ENCODE data around the gene RNF2. TPM values are rescaled to one million over a fixed set of nuclear protein-coding genes. Genes with fewer than 3 reads are reported as not detected.

The RNF2 gene
- total RNA-seq, 1 donor from 2014 or later, result 17.0 TPM

- no peak for DNase-seq
- Histone ChIP-seq H3K27me3 (ENCODE audit: low read depth) (no peaks in the 10 kb centered on the region), H3K36me3 (no peaks in the 10 kb centered on the region), H3K27ac (no peak overlapping the region), H3K4me3 (no peak overlapping the region), H3K9me3 (no peaks in the 10 kb centered on the region), H3K4me1 (peaks cover 31% of the 10 kb centered on the region)
- no peak for ATAC-seq
- intact Hi-C loops (cut with DNase I), result no loop called here
- TF ChIP-seq CTCF (IDR thresholded peaks at IDR 0.05), result no peak
Observed at GRCh38 chr1:185049670-185050069, 4.3 kb downstream of the RNF2 start.

DNA sequence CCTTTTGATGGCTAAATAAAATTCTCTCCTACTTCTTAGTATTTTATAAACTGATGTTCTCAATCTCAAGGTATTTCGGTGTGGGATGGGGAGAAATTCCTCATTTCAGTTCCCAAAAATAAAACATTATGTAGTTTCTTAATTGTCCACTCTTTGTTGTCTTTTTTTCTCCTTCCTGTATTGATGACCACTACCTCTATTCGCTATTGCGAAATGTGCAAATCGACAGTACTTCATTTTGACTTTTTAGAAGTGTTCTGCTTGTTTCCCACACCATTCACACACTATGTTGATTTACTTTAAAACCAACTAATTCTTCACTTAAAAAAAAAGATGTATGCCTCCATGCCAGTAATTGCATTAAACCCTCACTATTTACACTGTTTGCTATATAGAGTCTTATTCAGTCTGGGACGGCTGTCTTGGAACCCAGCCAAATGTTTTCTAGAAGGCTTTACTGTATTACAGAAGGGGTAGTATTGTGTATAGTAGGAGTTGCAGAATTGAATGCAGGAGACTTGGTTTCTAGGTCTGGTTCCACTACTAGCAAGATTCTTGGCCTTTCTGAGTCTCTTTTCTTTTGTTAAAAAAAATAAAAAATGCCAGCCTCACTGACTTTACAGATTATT is 5.6 kb downstream of the RNF2 start:
- H3K4me1 ChIP-seq, result peaks cover 31% of the 10 kb centered on the region
- DNase-seq (no peak), ATAC-seq (no peak)
- no peaks in the 10 kb centered on the region for H3K9me3 ChIP-seq
- no peak for TF ChIP-seq CTCF (IDR thresholded peaks at IDR 0.05)
- H3K27me3 ChIP-seq (ENCODE audit: low read depth), result no peaks in the 10 kb centered on the region
- H3K27ac ChIP-seq, result no peak overlapping the region
- no peak overlapping the region for H3K4me3 ChIP-seq
- intact Hi-C loops (cut with DNase I), result no loop called here
- H3K36me3 ChIP-seq, result no peaks in the 10 kb centered on the region

DNA sequence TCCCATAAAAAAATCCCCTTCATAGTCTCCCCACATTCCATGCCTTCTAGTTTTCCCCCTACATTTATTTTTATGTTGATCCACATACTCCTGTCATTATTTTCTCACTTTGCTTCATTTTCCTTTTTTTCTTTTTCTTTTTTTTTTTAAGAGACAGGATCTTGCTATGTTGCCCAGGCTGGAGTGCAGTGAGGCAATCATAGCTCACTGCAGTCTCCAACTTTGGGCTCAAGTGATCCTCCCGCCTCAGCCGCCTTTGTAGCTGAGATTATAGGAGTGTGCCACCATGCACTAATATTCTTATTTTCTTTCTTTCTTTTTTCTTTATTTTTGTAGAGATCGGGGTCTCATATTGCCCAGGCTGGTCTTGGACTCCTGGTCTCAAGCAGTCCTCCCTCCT is 7.8 kb downstream of the RNF2 start:
- peaks cover 12% of the 10 kb centered on the region for H3K4me1 ChIP-seq
- intact Hi-C loops (cut with DNase I), result no loop called here
- DNase-seq (no peak), ATAC-seq (no peak)
- no peak for TF ChIP-seq CTCF (IDR thresholded peaks at IDR 0.05)
- no peak overlapping the region for H3K4me3 ChIP-seq
- H3K27ac ChIP-seq, result no peak overlapping the region
- H3K27me3 ChIP-seq (ENCODE audit: low read depth), result no peaks in the 10 kb centered on the region
- H3K9me3 ChIP-seq, result no peaks in the 10 kb centered on the region
- H3K36me3 ChIP-seq, result no peaks in the 10 kb centered on the region

DNA sequence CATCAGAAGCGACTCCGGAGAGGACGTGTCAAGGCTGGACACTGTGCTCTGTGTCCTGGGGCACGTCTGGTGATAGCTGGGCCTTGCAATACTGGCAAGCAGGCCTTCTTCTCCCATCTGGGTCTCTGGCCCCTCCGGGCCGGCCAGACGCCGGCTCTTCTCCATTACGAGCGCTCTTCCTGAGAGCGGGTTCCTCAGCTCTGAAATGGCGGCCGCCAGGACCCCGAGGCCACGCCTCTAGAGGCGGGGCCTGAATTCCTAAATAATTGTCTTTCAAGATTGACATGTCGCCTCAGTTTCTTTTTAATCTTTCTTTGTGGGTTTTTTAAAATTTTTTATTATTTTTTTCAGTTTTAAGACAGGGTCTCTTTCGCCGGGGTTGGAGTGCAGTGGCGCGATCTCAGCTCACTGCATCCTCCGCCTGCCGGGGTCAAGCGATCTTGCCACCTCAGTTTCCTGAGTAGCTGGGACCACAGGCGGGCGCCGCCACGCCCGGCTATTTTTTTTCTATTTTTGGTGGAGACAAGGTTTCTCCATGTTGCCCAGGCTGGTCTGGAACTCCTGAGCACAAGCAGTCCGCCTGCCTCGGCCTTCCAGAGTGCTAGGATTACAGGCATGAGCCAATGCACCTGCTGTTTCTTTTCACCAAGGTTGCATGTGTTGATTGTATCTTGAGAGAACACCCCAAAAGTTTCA is 9.2 kb downstream of the RNF2 start:
- H3K4me3 ChIP-seq, result no peak overlapping the region
- peaks cover 23% of the 10 kb centered on the region for H3K4me1 ChIP-seq
- TF ChIP-seq CTCF (IDR thresholded peaks at IDR 0.05), result no peak
- no peaks in the 10 kb centered on the region for H3K36me3 ChIP-seq
- DNase-seq (no peak), ATAC-seq (no peak)
- no peaks in the 10 kb centered on the region for H3K27me3 ChIP-seq (ENCODE audit: low read depth)
- intact Hi-C loops (cut with DNase I), result no loop called here
- H3K27ac ChIP-seq, result no peak overlapping the region
- H3K9me3 ChIP-seq, result no peaks in the 10 kb centered on the region

GRCh38 chr1:185058110-185058509 is 12.8 kb downstream of the RNF2 start:
- Histone ChIP-seq H3K27me3 (ENCODE audit: low read depth) (no peaks in the 10 kb centered on the region), H3K4me1 (peaks cover 25% of the 10 kb centered on the region), H3K9me3 (no peaks in the 10 kb centered on the region), H3K4me3 (no peak overlapping the region), H3K27ac (no peak overlapping the region), H3K36me3 (no peaks in the 10 kb centered on the region)
- no peak for DNase-seq
- intact Hi-C loops (cut with DNase I), result no loop called here
- ATAC-seq, result no peak
- no peak for TF ChIP-seq CTCF (IDR thresholded peaks at IDR 0.05)

Measured in lower lobe of right lung (tissue), 2 donors.